Loucy (cell line): ENCODE data around the gene HRC.
"Not testable (repeated sequence)": the region's sequence is repeated elsewhere in the genome, so short reads cannot be mapped to it uniquely, and the experiment has no call there.

Experiments used
- EZH2phosphoT487 ChIP-seq: fragments of 200-600 bp; IDR thresholded peaks from 2 replicates; pipeline ENCODE4 v1.6.1; 2018; ENCODE audit warnings: antibody characterized with exemption, mild to moderate bottlenecking, moderate library complexity, borderline replicate concordance
- TF ChIP-seq, protein P1 (sequence below): fragments of 200-600 bp; sonication (generic); conservative IDR thresholded peaks from 2 replicates; pipeline ENCODE4 v1.5.1; 2014; ENCODE audit warnings: mild to moderate bottlenecking, antibody characterized with exemption, low read length

DNA sequence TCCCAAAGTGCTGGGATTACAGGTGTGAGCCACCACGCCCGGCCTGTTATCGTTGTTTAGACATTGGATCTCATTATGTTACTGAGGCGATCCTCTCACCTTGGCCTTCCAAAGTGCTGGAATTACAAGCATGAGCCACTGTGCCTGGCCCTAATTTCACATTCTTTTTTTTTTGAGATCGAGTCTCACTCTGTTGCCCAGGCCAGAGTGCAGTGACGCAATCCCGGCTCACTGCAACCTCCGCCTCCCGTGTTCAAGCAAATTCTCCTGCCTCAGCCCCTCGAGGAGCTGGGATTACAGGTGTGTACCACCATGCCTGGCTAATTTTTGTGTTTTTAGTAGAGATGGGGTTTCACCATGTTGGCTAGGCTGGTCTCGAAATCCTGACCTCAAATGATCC, 31.9 kb downstream of the HRC start:
- TF ChIP-seq, protein P1, sequence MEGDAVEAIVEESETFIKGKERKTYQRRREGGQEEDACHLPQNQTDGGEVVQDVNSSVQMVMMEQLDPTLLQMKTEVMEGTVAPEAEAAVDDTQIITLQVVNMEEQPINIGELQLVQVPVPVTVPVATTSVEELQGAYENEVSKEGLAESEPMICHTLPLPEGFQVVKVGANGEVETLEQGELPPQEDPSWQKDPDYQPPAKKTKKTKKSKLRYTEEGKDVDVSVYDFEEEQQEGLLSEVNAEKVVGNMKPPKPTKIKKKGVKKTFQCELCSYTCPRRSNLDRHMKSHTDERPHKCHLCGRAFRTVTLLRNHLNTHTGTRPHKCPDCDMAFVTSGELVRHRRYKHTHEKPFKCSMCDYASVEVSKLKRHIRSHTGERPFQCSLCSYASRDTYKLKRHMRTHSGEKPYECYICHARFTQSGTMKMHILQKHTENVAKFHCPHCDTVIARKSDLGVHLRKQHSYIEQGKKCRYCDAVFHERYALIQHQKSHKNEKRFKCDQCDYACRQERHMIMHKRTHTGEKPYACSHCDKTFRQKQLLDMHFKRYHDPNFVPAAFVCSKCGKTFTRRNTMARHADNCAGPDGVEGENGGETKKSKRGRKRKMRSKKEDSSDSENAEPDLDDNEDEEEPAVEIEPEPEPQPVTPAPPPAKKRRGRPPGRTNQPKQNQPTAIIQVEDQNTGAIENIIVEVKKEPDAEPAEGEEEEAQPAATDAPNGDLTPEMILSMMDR: not testable (repeated sequence)
- TF ChIP-seq EZH2phosphoT487: not testable (repeated sequence)
